ENCODE measurements around the gene EXOSC9.
A peak's percentile ranks its signal among the peaks of the same experiment; 100 is the strongest.
"Not testable (repeated sequence)": the region's sequence is repeated elsewhere in the genome, so short reads cannot be mapped to it uniquely, and the experiment has no call there.

Gene EXOSC9, protein sequence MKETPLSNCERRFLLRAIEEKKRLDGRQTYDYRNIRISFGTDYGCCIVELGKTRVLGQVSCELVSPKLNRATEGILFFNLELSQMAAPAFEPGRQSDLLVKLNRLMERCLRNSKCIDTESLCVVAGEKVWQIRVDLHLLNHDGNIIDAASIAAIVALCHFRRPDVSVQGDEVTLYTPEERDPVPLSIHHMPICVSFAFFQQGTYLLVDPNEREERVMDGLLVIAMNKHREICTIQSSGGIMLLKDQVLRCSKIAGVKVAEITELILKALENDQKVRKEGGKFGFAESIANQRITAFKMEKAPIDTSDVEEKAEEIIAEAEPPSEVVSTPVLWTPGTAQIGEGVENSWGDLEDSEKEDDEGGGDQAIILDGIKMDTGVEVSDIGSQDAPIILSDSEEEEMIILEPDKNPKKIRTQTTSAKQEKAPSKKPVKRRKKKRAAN

DNA sequence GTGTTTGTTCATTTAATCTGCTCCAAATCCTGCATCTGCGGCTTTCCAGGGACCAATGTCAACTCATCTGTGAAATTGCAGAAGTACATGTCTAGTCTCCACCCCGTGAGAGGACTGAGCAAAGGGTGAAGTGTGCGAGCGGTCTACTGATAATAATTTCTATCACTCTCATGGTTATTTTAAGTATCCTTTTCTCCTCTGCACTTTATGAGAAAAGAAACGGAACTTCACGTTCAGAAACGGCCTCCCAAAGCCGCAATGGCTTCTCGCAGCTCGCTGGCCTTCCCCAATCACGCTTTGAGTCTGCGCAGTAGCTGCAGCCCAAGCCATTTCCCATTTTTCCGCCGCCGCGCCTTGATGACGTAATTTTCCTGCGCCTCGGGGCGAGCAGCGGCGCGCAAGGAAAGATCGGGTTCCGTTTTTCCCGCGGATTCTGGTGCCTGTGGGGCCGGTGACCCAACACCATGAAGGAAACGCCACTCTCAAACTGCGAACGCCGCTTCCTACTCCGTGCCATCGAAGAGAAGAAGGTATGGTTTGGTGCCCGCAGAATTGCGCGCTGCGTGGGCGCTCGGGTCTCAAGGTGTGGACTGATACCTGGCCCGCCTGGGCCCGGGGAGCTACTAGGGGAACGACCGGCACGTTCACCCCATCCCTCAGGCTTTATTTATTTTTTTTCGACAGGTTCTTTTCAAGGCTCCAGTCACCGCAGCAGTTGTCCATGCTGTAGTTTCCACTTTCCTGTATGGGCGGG, at the start of gene EXOSC9:
TSS of gene EXOSC9 (plus strand) at position 363 of the 754 bp plus-strand sequence. CDS start at position 465, 102 bp downstream.
- DNase-seq (ENCODE audit: low read depth in 2 of 2), result peak; percentile 92 to 93

DNA sequence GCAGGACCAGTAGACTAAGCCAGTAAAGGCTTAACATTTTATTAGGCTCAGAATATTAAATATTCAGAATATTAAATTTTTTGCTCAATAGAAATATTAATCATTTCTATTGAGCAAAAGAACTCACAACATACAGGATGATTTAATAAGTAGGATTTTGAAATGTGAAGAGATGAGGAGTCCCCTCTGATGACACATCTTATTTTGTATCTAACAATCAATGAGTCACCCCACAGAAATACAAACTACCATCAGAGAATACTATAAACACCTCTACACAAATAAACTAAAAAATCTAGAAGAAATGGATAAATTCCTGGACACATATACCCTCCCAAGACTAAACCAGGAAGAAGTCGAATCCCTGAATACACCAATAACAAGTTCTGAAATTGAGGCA, 49.0 kb upstream of the EXOSC9 start:
- DNase-seq (ENCODE audit: low read depth in 2 of 2), result not testable (repeated sequence)

DNA sequence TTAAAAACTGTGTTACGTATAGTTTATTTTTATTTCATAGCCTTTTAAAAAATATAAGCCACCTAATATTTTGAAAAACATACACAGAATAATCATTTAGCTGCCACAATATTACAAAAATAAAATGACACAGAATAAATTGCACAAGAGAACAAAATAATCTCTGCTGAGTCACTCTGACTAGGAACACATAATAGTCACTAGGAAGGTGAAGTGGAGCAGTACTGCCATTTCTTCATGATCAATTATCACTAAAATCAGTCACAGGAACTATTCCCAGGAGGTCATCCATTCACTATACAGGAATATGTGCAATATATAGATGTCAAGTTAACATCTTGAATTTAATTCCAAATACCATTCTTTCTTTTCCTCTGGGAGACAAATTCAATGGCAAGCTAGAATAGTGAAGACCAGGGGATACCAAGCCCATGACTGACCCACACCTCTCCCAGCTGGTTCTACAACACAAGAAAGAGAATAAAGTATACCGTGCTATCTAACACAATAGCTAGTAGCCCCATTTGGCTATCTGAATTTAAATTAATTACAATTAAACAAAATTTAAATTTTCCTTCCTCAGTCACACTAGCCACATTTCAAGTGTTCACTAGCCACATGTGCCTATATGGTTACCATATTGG, 42.1 kb upstream of the EXOSC9 start:
- DNase-seq (ENCODE audit: low read depth in 2 of 2), result no peak

DNA sequence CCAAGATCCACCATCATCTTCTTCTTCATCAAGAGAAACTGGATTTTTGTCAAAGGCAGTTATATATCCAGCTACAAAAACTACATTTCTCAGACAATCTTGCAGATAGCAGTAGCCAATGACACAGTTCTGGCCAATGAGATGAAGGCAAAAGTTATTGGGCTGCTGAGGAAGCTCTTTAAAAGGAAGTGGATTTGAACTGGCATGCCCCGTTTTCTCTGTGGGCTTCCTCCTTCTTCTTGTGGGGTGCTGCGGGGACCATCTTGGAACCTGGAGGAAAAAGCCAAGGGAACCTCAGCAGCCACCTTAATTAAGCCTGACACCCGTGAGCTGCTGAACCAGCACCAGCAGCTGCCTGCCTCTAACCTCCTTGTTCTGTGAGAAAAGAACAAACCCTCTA, 40.9 kb upstream of the EXOSC9 start:
- no peak for DNase-seq (ENCODE audit: low read depth in 2 of 2)

DNA sequence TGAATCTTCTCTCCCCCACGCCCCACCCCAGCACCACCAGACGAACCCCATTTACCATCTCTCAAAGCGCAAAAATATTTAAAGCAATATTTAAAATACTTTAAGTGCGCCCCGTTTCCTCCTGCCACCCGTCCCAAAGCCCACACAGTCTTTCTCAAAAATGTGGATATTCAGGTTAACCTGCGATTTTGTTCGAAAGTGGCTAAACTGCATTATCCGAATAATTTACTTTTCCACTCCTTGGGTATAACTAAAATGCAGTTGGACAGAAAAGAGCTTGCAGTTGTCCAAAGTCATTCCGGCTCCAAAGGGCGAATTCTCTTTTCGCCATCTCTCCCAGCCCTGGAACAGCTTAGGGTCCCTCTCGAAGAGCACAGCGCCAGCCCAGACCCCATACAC, 36.8 kb upstream of the EXOSC9 start:
- DNase-seq (ENCODE audit: low read depth in 2 of 2), result no peak

DNA sequence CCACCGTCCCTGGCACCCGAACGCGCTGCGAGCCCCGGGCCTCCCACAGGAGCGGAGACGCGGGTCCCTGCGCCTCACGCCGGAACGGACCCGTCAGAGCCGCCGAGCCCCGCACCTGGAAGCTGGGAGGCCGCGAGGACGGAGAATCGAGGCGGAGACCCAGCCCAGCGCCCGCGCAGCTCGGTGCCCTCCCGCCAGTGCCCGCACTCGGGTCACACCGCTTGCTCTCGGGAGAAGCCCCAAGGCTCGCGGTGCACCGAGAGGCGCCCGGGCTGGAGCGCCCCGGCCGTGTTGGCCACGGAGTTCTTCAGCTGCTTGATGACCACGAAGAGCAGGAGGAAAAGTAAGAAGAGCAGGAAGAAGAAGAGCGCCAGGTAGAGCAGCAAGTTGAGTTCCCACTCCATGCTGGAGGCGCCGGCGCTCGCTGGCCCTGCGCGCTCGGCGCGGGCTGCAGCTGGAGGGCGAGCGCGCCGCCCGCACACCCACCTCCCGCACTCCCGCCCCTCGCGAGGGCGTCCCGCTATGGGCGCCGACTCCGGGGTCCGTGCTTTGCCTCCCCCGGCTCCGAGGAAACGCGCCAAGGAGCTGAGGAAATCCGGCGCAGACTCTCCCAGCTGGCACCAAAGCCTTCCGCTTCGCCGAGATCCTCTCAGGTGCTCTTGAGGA, 36.3 kb upstream of the EXOSC9 start, which contains the start of gene SMIM43:
TSS of gene SMIM43 (minus strand) at position 463 of the 666 bp plus-strand sequence. CDS start at position 404, 59 bp downstream.
- no peak for DNase-seq (ENCODE audit: low read depth in 2 of 2)

DNA sequence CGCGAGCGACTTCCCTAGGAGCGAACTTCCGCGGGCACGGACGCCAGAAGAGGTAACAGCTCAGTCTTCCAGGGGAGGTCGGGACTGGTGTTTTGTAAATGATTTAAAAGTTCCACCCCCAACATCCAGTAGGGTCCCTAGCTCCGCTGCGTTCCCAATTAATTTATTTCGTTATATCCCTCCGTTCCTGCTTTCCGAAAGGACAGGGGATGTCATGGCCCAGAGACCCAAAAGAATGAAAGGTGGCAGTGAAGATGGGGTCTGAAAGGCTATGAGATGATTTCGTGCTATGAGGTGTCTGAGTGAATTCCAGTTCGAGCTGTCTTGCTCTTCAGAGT, 35.8 kb upstream of the EXOSC9 start:
- no peak for DNase-seq (ENCODE audit: low read depth in 2 of 2)

DNA sequence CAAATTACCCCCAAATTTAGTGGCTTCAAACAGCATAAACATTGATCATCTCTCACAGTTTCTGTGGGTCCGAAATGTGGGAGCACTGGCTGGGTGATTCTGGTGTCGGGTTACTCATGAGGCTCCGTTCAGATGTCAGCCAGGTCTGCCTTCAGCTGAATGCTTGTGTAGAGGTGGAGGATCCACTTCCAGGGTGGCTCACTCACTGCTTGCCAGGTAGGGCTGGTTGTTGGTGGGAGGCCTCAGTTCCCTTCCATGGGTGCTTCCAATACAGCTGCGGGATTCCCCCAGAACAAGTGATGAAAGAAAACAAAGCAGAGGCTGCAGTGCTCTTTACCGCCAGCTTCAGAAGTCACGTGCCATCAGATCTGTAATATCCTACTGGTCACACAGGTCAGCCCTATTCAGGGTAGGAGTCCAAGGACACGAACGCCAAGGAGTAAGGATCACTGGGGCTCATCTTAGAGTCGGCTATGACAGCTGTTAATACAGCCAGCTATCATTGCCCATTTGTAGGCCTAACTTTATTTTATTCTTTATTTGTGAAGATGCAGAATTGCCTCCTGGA, 35.1 kb upstream of the EXOSC9 start:
- no peak for DNase-seq (ENCODE audit: low read depth in 2 of 2)

DNA sequence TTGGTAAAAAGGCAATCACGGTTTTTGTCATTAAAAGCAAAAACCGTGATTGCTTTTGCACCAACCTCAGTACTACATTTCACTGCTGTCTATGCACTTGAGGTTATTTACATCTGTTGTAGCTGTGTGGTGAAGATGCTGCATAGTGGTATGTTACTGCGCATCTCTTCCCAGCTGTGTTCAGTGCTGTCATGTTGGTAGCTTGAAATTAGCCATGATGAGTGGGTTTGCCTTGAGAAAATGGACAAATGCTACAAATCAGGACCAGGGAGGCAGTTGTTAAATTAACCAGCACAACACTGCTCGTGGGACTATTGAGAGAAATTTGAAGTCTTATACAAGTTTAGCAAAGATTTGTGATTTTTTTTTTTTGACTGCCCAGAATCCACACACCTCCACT, 34.0 kb upstream of the EXOSC9 start:
- no peak for DNase-seq (ENCODE audit: low read depth in 2 of 2)

DNA sequence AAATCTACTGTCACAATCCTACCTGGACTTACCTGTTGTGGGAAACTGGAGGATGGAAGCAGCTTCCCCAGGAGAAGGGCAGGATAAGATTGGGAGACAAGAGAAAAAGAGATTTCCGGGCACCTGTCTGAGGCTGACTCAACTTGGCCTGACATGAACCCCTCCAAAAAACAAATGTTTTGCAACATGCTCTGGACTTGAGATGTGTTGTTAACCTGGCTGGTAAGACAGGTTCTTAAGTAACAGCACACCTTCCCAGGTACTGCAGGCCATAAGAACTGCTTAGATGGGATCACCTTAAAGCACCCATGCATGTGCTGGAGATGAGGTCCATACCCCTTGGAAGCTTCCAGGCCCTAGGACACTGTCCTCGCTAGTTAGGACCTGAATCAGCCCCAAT, 31.8 kb upstream of the EXOSC9 start:
- no peak for DNase-seq (ENCODE audit: low read depth in 2 of 2)

DNA sequence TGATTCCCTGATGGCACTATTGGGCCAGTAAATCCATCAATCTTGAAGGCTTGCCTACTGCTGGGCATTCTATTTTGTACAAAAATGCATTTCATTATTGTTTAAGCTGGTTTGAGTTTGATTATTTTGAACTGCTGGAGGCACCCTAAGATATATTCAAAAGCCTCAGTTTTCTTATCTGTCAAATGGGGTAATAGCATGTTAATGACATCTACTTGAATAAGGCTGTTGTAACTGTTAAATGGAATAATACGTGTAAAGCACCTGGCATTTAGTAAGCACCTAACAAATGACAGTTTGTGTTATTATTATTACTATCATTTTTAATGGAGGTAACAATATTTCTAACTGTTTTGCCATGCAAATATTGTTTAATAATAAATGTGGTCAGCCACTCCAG, 29.3 kb upstream of the EXOSC9 start:
- no peak for DNase-seq (ENCODE audit: low read depth in 2 of 2)

DNA sequence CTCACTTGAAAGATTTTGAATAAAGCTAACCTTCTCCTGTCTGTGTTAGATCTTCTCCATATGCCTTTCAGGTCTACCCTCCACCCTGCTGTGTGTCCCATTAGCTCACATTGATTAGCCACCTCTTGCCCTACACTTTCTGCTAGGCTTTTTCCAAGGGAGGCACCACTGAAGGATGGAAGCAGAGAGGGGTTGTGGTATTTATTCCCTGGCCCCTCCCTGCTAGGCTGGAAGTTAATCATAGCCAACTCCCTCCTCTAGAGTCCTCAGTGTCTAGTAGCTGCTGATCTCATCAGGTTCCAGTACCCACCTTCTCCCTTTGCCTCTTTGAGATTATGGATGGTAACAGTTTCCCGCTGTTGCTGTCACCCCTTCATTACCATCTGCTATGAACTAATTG, 27.2 kb upstream of the EXOSC9 start:
- DNase-seq (ENCODE audit: low read depth in 2 of 2), result no peak

DNA sequence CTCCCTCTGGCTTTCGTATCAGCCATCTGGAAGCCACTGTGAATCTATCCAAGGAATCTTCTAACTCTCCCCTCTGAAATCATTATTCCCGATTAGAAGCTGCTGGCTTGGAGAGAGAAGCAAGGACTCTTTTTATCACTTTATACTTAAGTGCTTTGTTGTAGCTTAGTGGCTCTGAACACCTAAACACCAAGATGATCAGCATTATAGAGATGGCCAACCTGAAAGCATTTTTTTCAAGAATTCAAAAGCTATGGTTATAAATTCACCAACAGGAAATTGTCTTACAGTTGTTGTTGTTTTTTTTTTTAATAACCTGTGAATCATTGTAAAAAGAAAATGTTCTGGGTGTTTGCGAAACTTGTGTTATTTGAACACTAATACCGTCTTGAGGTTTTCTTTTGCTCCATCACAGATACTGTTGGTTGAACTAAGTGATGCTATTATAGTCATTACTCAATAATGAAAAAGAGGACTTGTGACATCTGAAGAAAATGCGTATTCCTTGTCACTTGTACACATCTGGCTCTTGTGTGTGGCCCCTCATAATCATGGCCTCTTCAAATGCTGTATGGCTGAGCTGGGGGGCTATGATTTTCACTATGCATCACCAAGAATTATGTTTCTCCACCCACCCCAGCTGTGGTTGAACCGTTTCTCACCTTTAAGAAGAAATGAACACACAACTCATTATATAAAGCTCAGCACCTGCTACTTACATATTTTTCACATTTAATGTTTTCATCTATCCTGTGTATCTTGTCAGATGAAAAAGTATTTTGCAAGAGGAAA, 24.3 kb upstream of the EXOSC9 start:
- DNase-seq (ENCODE audit: low read depth in 2 of 2), result no peak

DNA sequence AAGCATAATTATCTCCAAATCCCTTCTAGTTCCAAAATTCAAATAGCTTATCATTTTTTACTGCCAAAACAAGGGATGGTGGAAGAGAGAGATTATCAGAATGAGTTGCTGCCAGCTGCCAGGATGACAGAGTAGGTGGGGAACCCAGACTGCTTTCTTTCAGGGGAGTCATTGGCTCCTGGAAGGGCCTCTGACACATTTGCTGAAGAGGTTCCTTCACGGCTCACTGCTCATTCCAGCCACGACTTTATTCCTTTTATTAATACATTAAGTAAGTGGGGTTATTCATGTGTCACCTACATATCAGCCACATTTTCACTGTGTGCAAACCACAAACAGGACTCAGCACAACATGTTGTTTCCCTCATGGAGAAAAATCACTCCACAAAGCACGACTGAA, 23.5 kb upstream of the EXOSC9 start:
- DNase-seq (ENCODE audit: low read depth in 2 of 2), result no peak

DNA sequence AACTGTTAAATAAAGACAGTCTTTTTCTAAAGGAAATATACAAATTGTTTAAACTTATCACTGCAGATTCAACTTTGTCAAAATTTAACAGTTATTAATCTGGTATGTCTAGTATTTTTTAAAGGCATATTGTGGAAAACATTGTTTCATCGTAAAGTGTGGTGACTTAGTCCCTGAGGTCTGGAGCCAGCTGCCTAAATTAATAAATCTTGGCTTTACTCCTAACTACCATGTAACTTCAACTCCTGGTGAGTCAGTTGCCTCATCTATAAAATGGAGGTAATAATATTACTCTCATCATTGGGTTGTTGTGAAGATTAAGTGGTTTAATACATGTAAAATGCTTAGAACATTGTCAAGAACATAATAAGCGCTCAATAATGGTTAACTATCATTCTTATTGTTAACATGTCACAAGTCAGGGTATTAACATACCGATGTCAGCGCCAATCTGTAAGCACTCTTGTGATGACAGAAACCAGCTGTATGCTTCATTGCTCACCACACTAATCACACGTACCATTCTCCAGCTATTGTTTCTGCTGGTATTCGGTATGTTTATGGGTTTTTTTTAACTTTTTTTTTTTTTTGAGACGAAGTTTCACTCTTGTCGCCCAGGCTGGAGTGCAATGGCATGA, 22.0 kb upstream of the EXOSC9 start:
- DNase-seq (ENCODE audit: low read depth in 2 of 2), result no peak

DNA sequence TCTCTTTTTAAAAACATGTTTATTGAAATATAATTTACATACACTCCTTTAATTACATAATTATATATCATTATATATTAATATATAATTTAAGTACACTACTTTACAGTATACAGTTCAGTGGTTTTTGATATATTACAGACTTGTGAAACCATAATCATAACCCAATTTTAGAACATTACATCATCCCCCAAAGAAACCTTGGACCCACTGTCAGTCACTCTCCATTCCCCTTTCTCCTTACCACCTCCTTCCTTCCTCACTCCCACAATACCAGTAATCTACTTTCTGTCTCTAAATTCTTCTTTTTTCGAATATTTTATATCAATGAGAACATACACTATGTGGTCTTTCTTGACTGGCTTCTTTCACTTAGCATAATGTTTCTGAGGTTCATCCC, 17.9 kb upstream of the EXOSC9 start:
- no peak for DNase-seq (ENCODE audit: low read depth in 2 of 2)

DNA sequence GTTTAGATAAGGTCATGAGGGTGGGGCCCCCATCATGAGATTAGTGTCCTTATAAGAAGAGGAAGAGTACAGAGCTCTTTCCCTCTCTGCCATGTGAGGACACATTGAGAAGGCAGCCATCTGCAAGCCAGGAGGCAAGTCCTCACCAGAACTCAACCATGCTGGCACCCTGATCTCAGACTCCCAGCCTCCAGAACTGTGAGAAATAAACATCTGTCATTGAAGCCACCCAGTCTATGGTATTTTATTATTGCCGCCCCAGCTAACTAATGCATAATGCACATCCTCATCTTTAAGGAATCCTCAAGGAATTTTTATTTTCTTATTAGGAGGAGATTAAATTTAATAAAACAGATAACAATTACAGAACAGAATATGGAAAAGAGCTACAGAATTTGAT, 16.7 kb upstream of the EXOSC9 start:
- no peak for DNase-seq (ENCODE audit: low read depth in 2 of 2)

DNA sequence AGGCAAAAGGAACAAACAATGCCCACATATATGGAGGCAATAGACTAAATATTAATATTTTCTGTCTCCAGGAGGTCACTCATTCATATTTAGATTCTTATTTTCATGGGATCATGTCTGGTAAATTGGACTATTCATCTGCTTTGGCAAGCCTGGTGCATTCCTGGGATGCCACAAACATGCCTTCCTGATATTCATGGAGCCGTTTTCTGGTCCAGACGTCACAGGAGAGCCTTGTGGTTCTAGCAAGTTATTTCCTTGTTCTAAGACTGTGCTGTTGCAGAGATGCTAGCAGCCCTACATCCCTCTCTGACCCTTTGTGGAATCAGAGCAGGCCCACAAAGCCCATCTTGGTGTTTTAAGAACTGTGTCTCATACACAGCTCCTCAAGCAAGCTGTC, 16.1 kb upstream of the EXOSC9 start:
- no peak for DNase-seq (ENCODE audit: low read depth in 2 of 2)

DNA sequence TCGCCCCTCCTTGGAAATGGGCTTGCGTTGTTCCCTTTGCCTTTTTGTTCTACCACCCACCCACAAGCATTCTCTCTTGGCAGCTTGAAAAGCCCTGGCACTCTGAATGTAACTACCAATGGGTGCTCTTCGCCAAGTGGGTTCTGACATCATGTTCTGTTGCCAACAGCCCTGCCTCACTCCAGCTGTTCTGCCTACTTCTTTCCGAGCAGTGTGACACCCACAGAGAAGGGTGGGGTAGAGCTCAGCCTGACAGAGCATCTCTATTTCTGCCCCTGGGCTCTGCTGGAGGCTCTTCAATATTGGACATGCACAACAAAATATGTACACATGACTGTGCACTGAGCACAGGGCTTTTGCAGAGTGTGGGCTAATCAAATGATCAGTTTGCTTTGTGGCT, 15.6 kb upstream of the EXOSC9 start:
- no peak for DNase-seq (ENCODE audit: low read depth in 2 of 2)

DNA sequence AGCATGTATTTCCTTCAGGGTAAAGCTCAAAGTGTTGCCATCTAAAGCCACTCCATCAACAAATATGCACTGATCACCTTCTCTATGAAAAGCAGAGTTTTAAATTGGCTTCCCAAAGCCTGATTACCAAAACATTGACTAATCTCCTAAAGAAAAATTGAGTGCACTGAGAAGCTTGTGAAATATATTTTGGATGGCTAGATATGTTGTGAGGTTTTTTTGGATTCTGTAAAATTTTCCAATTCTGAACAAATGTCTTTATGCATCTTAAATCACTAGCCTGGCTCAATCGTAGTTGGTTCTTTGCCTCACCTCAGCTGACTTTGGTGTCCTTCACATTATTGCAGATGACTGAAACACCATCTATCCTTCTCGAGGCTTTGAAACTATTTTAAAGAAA, 14.9 kb upstream of the EXOSC9 start:
- no peak for DNase-seq (ENCODE audit: low read depth in 2 of 2)
